ENCODE results near the gene TMEM94. TPM values are rescaled to one million over a fixed set of nuclear protein-coding genes. Genes with fewer than 3 reads are reported as not detected.

Gene TMEM94
- polyA plus RNA-seq, 3 donors = 103 to 117 (median 105) TPM

- no peak for DNase-seq
Observed at GRCh38 chr17:75493476-75494129, 37.2 kb downstream of the TMEM94 start.

GRCh38 chr17:75494326-75494877, 38.0 kb downstream of the TMEM94 start:
- DNase-seq = no peak

- no peak for DNase-seq
Observed at GRCh38 chr17:75496005-75496404, 39.6 kb downstream of the TMEM94 start.

GRCh38 chr17:75498039-75498725, 41.7 kb downstream of the TMEM94 start:
- DNase-seq = no peak

GRCh38 chr17:75498726-75499213, 42.3 kb downstream of the TMEM94 start:
- no peak for DNase-seq

GRCh38 chr17:75499313-75500022, 43.0 kb downstream of the TMEM94 start:
- no peak for DNase-seq

GRCh38 chr17:75500419-75501216, 44.2 kb downstream of the TMEM94 start:
- DNase-seq = no peak

- DNase-seq = no peak
Observed at GRCh38 chr17:75501378-75502071, 45.1 kb downstream of the TMEM94 start.

GRCh38 chr17:75502072-75502720, 45.8 kb downstream of the TMEM94 start:
- no peak for DNase-seq

- DNase-seq = no peak
Observed at GRCh38 chr17:75502721-75503329, 46.4 kb downstream of the TMEM94 start.

GRCh38 chr17:75503337-75503950, 47.0 kb downstream of the TMEM94 start:
- DNase-seq = no peak

- no peak for DNase-seq
Observed at GRCh38 chr17:75503976-75504346, 47.5 kb downstream of the TMEM94 start.

GRCh38 chr17:75504347-75505151, 48.1 kb downstream of the TMEM94 start:
- no peak for DNase-seq

GRCh38 chr17:75505152-75505409, 48.6 kb downstream of the TMEM94 start:
- no peak for DNase-seq

- DNase-seq = no peak
Observed at GRCh38 chr17:75505640-75506039, 49.2 kb downstream of the TMEM94 start.

GRCh38 chr17:75506134-75506533, 49.7 kb downstream of the TMEM94 start:
- DNase-seq = no peak

- no peak for DNase-seq
Observed at GRCh38 chr17:75506888-75507287, 50.5 kb downstream of the TMEM94 start.

- no peak for DNase-seq
Observed at GRCh38 chr17:75507733-75508719, 51.6 kb downstream of the TMEM94 start.

Data from renal pelvis (tissue), 4 donors.